ENCODE results near the gene MYO3A.
"Not testable (repeated sequence)": the region's sequence is repeated elsewhere in the genome, so short reads cannot be mapped to it uniquely, and the experiment has no call there.

Gene MYO3A

DNA sequence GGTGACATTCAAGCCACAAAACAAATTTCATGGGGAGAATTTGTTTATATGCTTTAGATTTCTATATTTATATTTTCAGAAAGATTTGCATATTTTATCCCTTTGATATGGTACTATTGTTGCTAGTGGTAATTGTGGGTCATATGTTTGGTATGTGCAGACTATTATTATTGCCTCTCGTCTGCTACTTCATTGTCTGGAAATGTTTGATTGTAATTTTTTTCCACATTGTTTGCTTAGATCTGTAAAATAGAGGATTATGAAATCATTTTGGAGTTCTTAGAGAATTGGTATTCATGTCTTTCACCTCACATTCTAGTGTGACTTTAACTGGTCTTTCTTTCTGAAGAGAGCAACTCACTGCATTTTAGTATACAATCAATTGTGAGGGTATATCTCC lies 44.7 kb downstream of the MYO3A start:
- no peak for DNase-seq

DNA sequence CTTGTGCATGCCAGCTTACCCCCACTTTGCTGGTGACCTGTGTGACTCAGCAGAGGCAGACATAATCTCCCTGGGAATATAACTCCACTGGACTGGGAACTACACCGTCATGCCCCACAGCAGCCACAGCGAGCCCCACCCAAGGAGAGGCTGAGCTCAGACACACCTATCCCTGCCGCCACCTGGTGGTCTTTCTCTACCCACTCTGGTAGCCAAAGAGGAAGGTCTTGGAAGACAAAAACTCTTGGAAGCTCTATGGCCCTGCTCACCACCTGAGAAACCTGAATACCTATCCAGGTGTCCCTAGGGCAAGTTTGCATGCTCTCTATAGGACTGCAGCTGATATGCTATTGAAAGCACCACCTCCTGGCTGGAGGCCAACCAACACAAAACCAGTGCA lies 48.1 kb downstream of the MYO3A start:
- no peak for DNase-seq

DNA sequence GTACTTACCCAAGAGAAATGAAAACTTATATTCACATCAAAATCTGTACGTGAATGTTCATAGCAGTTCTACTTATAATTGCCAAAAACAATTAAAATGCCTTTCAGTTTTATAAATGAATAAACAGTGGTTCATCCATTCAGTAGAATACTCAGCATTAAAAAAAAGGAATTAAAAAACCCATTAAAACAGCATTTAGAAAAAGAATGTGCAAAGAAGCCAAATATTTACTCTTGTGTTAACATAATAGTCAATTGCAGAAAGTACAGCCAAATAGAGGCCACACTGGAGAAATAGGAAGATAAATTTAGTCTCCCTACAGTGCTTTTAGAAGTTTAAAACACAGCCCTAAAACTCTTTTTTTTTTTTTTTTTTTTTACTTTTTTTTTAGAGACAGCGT lies 54.6 kb downstream of the MYO3A start:
- no peak for DNase-seq

DNA sequence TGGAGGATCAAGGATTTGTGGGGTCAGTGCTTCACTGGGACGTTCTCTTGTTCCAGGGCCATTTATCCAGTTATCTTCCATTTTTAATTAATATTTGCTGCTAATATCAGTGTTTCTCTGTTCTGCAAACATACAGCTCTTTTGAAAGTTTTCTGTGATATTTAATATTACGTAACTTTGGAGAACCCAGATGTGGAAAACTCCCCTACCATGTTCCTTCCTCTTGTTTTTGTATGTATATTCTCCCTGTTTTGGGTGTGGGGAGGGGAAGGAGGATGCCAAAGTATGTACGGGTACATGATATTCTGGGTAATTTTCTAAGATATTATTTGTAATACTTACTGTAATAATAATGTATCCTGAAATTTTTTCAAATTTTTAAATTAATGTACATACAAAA lies 55.9 kb downstream of the MYO3A start:
- no peak for DNase-seq

DNA sequence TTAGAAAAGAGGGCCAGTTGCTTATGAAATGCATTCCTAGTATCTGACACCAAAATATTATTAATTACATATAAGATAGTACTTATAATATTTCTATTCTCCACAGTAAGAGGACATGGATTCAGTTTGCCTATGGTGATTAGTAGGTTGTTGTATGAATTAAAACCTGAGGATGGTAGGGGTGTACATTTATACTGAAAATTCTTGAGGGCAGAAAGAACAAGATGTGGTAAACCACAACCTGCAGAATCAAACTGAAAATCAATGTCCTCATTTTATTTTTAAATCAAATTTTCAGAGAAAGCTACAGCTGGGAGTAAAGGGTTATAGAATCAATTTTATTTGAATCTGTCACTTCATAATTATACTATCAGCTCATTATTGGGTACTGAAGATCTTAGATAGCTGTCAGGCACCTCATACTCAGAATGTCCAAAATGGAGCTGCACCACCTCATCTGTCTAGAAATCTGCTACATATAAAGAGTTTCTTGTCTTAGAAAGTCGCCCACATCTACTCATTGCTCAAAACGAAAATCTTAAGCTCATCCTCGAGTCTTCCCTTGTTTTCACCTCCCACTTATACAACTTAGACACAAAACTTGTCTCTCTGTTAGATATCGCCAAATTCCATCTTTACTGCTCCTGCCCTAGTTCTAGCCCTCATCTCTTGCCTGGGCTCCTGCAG lies 65.4 kb downstream of the MYO3A start:
- DNase-seq = no peak

DNA sequence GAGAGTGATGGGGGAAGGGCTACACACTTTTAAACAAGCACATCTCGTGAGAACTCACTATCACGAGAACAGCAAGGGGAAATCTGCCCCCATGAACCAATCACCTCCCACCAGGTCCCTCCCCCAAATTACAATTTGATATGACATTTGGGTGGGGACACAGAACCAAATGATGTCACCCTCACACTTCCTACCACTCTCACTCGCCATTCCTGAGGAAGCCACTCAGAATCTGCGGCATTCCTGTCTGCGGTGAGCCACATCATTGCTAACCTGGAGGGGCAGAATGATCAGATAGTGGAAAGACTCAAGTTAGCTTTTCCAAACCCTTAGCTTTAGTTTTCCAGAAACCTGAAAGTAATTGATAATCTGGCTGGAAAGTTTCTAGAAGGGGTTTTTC lies 66.9 kb downstream of the MYO3A start:
- DNase-seq = no peak

DNA sequence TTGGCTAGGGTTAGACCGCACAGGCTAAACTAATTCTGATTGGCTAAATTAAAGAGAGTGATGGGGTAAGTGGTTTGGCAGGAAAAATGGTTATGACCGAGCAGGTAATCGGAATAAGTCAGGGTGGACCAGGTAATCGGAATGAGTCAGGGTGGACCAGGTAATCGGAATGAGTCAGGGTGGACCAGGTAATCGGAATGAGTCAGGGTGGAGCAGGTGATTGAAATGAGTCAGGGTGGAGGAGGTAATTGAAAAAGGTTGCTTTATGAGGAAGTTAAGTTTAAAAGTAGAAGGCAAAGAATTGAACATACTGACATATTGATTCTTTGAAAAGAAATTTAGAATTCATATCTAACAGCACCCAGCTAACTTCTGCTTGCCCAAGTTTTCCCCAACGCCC lies 68.4 kb downstream of the MYO3A start:
- not testable (repeated sequence) for DNase-seq

DNA sequence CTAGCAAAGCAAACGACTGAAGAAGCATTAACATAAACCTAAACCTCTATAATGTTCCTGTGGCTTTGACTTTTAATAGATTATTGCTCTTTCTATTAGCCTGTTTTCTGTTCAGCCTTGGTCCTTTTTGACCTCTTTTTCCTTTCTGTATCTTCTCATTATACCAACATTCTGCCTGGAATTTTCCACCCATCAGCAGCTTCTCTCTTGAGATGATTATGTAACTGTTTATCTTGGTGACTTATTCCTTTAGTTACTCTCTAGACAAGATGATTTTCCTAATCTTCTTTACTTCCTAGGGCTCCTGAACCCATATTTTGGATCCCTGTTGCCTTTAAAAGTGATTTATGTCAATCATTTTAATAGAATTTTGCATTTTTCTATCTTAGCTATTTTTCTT lies 81.1 kb downstream of the MYO3A start:
- DNase-seq = no peak

DNA sequence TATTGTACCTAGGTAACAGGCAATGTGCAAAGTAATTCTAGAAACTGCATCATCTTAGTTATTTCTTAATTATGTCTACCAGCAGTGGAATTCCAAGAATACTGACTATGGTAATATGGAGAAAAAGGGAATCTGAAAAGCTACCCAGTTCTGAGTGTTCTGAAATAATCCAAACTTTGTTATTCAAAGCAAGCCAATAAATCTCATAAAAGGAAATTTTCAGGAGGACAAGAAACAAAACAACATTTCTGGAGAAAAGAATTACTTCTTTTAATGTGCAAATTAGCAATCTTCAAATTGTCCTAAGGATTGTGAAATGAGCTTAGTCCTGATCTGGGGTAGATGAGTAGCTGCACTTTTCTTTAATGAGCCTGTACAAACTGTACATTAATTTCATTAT lies 88.8 kb downstream of the MYO3A start:
- no peak for DNase-seq

DNA sequence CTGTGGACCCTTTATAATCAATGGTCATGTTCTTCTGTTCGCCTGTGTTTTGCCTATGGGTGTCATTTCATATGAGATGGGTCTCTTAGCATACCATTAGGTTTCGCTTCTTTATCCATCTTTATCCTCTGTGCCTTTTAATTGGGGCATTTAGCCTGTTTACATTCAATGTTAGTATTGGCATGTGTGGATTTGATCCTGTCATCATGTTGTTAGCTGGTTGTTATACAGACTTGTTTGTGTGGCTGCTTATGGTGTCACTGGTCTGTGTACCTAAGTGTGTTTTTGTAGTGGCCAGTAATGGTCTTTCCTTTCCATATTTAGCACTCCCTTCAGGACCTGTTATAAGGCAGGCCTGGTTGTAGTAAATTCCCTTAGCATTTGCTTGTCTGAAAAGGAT lies 90.3 kb downstream of the MYO3A start:
- no peak for DNase-seq

DNA sequence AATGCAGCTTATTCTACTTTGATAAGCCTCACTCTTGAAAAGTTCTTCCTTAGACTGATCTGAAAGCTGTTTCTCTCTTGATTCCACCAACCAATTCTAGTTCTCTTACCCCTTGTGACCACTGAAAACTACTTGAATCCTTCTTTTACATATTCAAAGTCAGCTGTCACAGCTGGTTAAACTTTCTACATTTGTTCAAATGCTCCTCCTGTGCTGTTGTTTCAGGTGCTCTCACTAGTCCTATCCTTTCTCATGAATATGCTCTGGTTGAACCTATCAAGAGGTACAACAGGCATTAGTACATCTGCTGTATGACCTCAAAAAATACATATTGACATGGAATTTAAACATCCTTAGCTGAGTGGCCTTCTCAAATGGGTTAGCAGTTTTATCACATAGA lies 91.5 kb downstream of the MYO3A start:
- DNase-seq = no peak

DNA sequence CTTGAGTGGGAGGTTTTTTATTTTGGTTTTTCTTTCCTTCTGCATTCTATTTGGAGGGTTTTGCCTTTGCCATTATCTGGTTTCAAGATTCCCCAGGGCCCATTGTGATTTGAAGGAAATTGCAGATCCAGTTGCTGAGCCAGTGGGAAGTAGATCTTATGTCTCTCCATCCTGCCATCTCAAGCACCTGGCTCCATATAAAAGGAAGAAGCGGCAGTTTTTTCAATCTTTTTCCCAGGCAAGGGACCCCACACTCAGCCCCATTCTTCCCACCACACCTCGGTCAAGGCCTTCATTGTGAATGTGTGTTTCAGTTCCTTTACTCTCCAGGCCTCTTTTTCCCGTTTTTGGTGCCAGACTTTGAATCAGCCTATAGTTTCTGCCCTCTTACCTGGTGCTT lies 95.8 kb downstream of the MYO3A start:
- DNase-seq = no peak

DNA sequence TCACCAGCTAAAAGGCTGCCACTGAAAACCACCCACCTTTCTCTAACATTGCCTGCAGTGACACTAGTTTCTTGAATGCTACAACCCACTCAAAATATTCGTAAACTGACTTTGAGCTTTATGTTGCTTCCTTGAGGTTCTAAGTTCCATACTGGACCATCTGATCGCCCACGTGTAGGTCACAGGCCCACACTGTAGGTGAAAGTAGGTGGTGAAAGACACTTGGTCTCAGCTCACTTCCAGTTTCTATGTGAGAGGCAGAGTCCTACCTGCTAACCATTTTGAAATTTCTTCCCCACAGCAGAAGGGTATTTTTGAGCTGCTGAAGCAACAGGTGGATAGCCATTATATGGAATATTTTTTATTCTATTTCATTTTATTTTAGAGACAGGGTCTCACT lies 97.3 kb downstream of the MYO3A start:
- DNase-seq = no peak

DNA sequence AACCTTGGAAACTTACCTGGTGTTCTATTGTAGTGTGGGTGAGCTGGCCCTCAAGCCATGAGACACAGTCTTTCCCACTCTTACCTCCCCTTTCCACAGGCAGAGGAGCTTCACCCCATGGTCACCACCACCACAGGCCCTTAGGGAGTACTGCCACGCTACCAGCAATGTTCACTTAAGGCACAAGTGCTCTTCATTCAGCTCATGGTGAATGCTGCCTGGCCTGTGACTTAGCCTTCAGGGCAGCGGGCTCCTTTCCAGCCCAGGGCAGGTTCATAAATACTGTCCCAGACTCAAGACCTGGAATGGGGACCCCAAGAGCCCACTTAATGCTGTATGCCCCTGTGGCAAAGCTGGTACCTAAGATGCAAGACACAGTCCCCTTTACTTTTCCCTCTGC lies 109.4 kb downstream of the MYO3A start:
- no peak for DNase-seq

DNA sequence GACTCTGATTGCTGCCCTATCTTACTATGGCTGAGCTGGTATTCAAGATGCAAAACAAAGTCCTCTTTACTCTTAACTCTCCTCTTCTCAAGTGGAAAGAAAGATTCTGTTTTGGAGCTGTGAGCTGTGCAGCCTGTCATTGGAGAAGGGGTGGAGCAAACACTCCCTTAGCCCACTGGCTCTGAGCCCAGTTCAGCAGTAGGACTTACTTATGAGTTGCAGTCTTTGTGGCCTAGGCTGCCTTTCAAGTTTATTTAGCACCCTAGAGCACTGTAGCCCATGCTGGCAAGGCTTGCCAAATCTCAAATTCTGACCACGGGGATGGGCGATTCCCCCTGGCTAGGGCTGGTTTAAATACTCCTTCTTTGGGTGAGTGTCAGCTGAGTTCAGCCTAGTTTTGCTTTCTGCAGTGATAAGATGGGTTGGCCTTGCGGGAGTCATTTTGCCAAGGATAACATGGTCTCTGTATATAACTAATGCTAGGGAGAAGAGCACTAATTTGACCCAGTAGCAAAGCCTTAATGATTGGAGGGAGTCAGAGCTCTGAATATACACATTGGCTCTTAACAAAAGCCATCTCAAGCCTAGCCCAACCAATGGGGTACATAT lies 110.2 kb downstream of the MYO3A start:
- DNase-seq = peak; percentile 2

DNA sequence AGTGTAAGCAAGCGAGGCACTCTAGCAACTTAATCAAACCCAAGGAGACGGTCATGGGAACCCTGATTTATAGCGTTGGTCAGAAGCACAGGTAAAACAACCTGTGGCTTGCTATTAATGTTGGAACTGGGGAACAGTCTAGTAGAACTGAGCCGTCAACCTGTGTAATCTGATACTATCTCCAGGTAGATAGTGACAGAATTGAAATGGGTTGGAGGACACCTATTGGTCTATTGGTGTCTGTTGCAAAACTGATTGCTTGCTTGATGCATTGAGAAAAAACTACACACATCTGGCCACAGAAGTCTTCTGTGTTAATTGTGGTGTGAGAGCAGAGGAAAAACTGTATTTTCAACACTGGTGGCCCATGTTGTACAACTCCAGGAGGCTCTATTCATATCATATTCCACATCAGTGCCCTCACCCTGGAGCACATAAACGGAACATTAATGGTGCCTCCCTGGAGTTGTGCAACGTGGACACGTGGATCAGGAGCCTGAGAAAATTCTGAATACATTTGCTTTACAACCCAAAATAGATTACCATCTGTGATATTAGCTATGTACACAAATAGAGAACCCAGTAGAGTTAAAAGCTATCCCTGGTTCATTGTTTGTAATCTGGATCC lies 112.2 kb downstream of the MYO3A start:
- DNase-seq = no peak

DNA sequence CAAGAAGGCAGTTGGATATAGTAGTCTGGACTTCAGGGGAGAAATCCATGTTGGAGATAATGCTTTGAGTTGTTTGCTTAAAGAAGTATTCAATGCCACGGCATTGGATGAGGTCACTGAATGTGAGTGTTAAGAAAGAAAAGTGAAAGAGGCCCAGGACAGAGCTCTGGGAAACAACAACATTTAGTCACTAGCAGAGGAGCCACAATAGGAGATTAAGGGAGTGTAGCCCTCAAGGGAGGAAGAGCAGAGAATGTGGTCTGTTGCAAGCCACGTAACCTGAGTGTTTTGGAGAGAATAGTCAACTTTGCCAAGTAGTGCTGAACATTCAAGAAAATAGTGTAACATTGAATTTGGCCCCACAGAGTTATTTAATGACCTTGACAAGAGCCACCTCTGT lies 114.7 kb downstream of the MYO3A start:
- no peak for DNase-seq

DNA sequence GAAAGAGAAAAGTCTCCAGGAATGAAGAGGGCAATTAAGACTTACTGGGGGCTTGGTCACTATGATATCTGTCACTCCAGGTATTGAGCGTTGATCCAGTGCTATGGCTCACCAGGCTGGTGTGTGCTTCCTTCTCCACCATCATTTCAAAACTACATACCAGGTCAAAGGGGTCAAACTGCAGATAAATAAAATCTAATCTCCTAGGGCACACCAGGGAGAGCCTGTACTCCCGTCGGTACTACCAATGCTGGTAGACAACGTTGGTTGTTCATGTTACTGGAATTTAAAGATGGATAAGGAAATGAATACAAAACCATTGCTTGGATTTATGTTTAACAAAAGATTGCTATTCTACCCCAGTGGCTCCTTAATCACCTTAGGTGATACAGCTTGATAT lies 118.3 kb downstream of the MYO3A start:
- DNase-seq = no peak

DNA sequence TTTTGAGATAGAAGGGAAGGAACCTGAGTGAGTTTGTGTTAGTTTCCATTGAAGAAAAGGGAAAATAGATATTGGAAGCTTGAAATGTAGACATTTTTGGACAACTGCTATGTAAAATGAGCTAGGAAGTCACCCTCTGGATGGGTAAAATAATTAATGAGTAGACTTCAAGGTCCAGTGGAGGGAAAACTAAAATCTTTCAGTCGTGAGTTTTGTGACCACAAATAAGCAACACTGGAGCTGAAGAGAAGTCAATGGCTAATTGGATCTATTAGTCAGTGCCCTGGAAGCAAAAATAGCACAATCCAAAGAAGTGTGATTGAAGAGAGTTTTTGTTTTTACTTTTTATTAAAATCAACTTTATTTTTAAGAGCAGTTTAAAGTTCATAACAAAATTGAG lies 123.4 kb downstream of the MYO3A start:
- DNase-seq = no peak

DNA sequence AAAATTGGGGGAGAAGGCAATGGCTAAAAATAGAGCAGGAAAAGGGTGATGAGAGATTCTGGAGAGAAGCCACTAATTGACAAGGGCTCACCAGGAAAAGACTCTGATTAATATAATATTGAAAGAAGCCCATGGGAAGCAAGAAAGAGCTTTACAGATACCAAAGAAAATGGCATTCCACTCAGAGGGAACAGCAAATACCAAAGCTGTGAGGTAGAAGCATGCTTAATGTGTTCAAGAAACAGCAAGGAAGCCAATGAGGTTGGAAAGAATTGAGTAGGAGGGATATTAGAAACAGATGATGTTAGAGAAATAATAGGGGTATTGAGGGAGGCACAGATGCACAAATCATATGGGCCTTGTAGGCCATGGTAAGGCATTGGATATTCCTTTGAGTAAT lies 130.1 kb downstream of the MYO3A start:
- no peak for DNase-seq

DNA sequence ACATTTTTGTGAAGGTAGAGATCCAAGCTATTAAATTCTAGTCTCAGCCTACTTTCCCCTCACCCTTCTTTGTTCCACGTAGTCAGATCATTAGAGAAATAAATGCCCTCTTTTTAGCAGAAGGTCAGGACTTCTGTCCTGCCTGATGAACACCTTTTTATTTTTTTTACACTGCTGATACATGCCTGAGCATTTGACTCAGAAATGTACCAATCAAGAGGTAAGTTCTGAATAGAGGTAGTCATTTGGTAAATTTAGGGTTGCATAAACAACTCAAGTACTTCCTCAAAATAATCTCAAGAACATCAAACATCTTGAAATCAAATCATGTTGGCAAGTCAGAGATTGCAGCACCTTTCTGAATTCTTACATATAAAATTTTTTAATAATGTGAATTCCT lies 133.7 kb downstream of the MYO3A start:
- no peak for DNase-seq

DNA sequence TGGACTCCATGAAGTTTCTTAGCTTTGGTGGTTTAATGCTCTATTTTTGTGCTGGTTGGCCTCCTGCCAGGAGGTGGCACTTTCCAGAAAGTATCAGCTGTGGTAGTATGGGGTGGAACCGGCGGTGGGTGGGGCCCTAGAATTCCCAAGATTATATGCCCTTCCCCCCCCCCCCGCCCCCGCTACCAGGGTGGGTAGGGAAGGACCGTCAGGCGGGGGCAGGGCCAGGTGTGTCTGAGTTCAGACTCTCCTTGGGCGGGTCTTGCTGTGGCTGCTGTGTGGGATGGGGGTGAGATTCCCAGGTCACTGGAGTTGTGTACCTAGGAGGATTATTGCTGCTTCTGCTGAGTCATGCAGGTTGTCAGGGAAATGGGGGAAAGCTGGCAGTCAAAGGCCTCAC lies 146.9 kb downstream of the MYO3A start:
- not testable (repeated sequence) for DNase-seq

DNA sequence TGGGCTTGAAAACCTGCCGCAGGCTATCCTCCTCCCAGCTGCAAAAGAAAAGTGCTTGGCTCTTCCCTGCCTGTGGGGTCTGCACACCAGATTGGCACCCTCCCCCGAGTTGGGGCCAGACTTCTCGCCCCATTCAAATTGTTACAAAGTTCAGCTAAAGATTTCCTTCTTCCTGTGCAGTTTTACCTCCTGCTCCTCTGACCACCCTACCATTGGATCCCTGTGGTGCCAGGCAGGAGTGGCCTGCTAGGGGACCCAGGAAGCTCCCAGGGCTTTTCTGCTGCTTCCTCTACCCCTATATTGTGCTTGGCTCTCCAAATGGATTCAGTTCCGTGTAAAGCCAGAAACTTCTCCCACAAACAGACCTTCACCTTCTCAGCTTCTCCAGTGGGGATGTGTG lies 147.4 kb downstream of the MYO3A start:
- DNase-seq = no peak

DNA sequence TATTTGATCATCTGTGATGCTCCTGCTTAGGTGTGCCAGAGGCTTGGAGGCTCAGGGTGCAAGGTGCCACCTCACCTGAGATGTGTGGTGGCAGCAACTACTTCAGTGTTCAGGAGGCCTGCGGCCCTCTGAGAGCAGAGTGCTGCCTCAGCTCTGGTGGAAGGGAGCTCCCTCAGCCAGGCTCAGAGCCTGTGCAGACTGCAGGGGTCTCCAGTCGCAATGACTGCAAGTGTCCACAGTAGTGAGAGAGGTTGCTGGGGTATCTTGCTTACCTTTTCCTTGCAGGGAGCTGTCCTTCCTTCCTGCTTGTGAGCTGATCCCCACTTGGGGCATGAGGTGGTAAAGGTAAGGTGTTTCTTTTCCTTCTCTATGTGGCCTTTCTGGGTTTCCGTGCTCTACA lies 151.5 kb downstream of the MYO3A start:
- no peak for DNase-seq

DNA sequence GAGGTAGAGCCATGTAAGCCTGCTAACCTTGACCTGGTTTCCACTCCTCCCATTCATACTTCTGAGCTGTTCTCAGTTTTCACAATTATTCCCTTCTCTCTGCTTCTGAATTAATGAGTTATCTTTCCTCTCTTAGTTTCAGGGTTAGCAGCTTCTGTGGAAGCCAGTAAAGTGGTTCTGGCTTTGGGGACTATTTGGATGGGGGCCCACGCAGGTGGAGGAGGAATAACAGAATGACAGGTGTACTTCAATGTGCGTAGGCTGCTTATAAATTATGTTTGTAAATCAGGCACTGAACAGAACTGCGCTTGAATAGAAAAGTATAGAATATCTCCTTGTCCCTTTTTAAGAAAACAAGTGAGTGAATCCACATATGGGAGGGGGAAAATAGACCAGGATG lies 153.6 kb downstream of the MYO3A start:
- DNase-seq = no peak

Data from NCI-H2029 treated with DMSO at 0.1 percent for 48 hours (cell line).